ENCODE data around the gene CTRB1. TPM values are rescaled to one million over a fixed set of nuclear protein-coding genes. Genes with fewer than 3 reads are reported as not detected.

Gene CTRB1
- total and polyA plus RNA-seq, 2 of the 13 experiments (the other 11 are each of a cell fraction or from before 2014, with no cell fraction given) = not detected

DNA sequence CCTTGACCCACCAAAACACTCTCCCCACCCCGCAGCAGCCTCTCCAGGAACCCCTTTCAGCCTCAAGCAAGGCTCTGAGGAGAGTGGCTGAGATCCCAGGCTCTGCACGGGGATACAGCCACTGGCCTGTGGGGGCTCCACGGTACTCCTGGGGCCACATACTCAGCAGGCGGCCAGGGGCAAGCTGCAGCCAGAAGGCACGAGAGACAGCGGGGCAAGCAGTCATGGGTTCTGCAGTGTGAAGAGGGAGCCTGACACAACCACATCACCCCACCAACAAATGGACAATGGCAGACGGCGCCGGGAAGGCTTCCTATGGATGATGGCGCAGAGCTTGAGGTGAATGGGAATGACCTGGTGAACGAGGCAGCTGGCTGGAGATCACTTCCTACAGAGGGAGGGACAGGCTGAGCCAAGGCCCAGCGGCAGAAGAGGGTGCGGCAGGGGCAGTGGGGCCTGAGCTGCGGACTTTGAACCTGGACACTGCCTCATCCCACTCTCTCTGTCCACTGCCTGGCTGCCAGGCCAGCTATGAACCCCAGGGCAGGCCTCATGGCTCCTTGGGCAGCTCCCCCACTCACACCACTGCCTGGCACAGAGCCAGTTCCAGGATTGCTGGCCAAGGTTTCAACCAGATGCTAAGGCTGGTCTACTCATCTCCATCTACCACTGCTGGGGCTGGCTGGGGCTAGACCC is 43.5 kb downstream of the CTRB1 start (continued):
- TF ChIP-seq, protein P1, sequence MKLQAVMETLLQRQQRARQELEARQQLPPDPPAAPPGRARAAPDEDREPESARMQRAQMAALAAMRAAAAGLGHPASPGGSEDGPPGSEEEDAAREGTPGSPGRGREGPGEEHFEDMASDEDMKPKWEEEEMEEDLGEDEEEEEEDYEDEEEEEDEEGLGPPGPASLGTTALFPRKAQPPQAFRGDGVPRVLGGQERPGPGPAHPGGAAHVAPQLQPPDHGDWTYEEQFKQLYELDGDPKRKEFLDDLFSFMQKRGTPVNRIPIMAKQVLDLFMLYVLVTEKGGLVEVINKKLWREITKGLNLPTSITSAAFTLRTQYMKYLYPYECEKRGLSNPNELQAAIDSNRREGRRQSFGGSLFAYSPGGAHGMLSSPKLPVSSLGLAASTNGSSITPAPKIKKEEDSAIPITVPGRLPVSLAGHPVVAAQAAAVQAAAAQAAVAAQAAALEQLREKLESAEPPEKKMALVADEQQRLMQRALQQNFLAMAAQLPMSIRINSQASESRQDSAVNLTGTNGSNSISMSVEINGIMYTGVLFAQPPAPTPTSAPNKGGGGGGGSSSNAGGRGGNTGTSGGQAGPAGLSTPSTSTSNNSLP (IDR thresholded peaks at IDR 0.05; ENCODE audit: low read depth, low read length) = peak; percentile 33; the same call in 1 of the 2 replicates
- TF ChIP-seq ZBTB7A (CRISPR knock-in tag; IDR thresholded peaks at IDR 0.05) (peak; percentile 77; the same call in 1 of the 2 replicates), MEF2D (CRISPR knock-in tag; IDR thresholded peaks at IDR 0.05) (no peak), ZNF782 (CRISPR knock-in tag; IDR thresholded peaks at IDR 0.05; ENCODE audit: borderline replicate concordance) (no peak; the same call in 1 of the 2 replicates), ZNF501 (CRISPR knock-in tag; IDR thresholded peaks at IDR 0.05) (peak; percentile 75), ZNF879 (CRISPR knock-in tag; IDR thresholded peaks at IDR 0.05) (no peak), AGO2 (optimal IDR thresholded peaks at IDR 0.05; ENCODE audit: low read depth, low read length) (peak; percentile 82), KAT7 (CRISPR knock-in tag; IDR thresholded peaks at IDR 0.05; ENCODE audit: borderline replicate concordance) (peak; percentile 96), ZNF251 (CRISPR knock-in tag; IDR thresholded peaks at IDR 0.05) (0 out of 2 replicates have a peak, but pooled peaks have one; percentile 17), RELA (CRISPR knock-in tag; IDR thresholded peaks at IDR 0.05) (no peak), ZNF839 (CRISPR knock-in tag; IDR thresholded peaks at IDR 0.05; ENCODE audit: borderline replicate concordance) (peak; percentile 30; the same call in 1 of the 2 replicates), RFXAP (CRISPR knock-in tag; IDR thresholded peaks at IDR 0.05; ENCODE audit: borderline replicate concordance) (peak; percentile 78; the same call in 1 of the 2 replicates), JARID2 (CRISPR knock-in tag; IDR thresholded peaks at IDR 0.05; ENCODE audit: insufficient replicate concordance) (no peak), CREBL2 (CRISPR knock-in tag; IDR thresholded peaks at IDR 0.05; ENCODE audit: borderline replicate concordance) (peak; percentile 60; the same call in 1 of the 2 replicates), ZNF597 (CRISPR knock-in tag; IDR thresholded peaks at IDR 0.05) (no peak), CC2D1A (CRISPR knock-in tag; IDR thresholded peaks at IDR 0.05) (no peak), JDP2 (CRISPR knock-in tag; IDR thresholded peaks at IDR 0.05; ENCODE audit: borderline replicate concordance) (no peak)
- TF ChIP-seq, protein P2, sequence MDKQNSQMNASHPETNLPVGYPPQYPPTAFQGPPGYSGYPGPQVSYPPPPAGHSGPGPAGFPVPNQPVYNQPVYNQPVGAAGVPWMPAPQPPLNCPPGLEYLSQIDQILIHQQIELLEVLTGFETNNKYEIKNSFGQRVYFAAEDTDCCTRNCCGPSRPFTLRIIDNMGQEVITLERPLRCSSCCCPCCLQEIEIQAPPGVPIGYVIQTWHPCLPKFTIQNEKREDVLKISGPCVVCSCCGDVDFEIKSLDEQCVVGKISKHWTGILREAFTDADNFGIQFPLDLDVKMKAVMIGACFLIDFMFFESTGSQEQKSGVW (CRISPR knock-in tag; IDR thresholded peaks at IDR 0.05; ENCODE audit: borderline replicate concordance) = no peak
- TF ChIP-seq, protein P3, sequence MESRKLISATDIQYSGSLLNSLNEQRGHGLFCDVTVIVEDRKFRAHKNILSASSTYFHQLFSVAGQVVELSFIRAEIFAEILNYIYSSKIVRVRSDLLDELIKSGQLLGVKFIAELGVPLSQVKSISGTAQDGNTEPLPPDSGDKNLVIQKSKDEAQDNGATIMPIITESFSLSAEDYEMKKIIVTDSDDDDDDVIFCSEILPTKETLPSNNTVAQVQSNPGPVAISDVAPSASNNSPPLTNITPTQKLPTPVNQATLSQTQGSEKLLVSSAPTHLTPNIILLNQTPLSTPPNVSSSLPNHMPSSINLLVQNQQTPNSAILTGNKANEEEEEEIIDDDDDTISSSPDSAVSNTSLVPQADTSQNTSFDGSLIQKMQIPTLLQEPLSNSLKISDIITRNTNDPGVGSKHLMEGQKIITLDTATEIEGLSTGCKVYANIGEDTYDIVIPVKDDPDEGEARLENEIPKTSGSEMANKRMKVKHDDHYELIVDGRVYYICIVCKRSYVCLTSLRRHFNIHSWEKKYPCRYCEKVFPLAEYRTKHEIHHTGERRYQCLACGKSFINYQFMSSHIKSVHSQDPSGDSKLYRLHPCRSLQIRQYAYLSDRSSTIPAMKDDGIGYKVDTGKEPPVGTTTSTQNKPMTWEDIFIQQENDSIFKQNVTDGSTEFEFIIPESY (CRISPR knock-in tag; IDR thresholded peaks at IDR 0.05) = peak; percentile 56; the same call in 1 of the 2 replicates
- TF ChIP-seq, protein P4, sequence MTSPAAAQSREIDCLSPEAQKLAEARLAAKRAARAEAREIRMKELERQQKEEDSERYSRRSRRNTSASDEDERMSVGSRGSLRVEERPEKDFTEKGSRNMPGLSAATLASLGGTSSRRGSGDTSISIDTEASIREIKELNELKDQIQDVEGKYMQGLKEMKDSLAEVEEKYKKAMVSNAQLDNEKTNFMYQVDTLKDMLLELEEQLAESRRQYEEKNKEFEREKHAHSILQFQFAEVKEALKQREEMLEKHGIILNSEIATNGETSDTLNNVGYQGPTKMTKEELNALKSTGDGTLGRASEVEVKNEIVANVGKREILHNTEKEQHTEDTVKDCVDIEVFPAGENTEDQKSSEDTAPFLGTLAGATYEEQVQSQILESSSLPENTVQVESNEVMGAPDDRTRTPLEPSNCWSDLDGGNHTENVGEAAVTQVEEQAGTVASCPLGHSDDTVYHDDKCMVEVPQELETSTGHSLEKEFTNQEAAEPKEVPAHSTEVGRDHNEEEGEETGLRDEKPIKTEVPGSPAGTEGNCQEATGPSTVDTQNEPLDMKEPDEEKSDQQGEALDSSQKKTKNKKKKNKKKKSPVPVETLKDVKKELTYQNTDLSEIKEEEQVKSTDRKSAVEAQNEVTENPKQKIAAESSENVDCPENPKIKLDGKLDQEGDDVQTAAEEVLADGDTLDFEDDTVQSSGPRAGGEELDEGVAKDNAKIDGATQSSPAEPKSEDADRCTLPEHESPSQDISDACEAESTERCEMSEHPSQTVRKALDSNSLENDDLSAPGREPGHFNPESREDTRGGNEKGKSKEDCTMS (CRISPR knock-in tag; conservative IDR thresholded peaks at IDR 0.05) = no peak
